Measurements from ENCODE around the gene ART4. TPM values are rescaled to one million over a fixed set of nuclear protein-coding genes. Genes with fewer than 3 reads are reported as not detected.

Gene ART4
- total RNA-seq, 1 experiment from 2014 or later = not detected

GRCh38 chr12:14860490-14860889 lies 17.2 kb upstream of the ART4 start:
- no peak for TF ChIP-seq CTCF (IDR thresholded peaks at IDR 0.05; ENCODE audit: unreplicated experiment)
- H3K4me3 Mint-ChIP-seq (ENCODE audit: low read depth, unreplicated experiment) = no peak overlapping the region
- intact Hi-C loops (cut with micrococcal nuclease; ENCODE audit: unreplicated experiment) = no loop called here
- H3K27ac Mint-ChIP-seq (ENCODE audit: unreplicated experiment) = no peak overlapping the region
- CTCF ChIA-PET = no interaction called here
- no peaks in the 10 kb centered on the region for H3K4me1 Mint-ChIP-seq (ENCODE audit: low read depth, unreplicated experiment)
- H3K9me3 Mint-ChIP-seq (ENCODE audit: low read depth, unreplicated experiment) = peaks cover 10% of the 10 kb centered on the region
- no TSS peak for BruUV-seq (replicated peaks)
- peaks cover 8% of the 10 kb centered on the region for H3K27me3 Mint-ChIP-seq (ENCODE audit: unreplicated experiment)
- DNase-seq = no peak
- H3K36me3 Mint-ChIP-seq (ENCODE audit: insufficient read depth, unreplicated experiment) = no peaks in the 10 kb centered on the region

- Mint-ChIP-seq H3K36me3 (ENCODE audit: insufficient read depth, unreplicated experiment) (no peaks in the 10 kb centered on the region), H3K27me3 (ENCODE audit: unreplicated experiment) (no peaks in the 10 kb centered on the region), H3K27ac (ENCODE audit: unreplicated experiment) (no peak overlapping the region), H3K4me3 (ENCODE audit: low read depth, unreplicated experiment) (no peak overlapping the region), H3K9me3 (ENCODE audit: low read depth, unreplicated experiment) (peaks cover 10% of the 10 kb centered on the region), H3K4me1 (ENCODE audit: low read depth, unreplicated experiment) (no peaks in the 10 kb centered on the region)
- intact Hi-C loops (cut with micrococcal nuclease; ENCODE audit: unreplicated experiment) = no loop called here
- no peak for DNase-seq
- no peak for TF ChIP-seq CTCF (IDR thresholded peaks at IDR 0.05; ENCODE audit: unreplicated experiment)
- CTCF ChIA-PET = no interaction called here
- no TSS peak for BruUV-seq (replicated peaks)
Observed at GRCh38 chr12:14858513-14858912, 15.2 kb upstream of the ART4 start.

GRCh38 chr12:14854586-14855183 lies 11.4 kb upstream of the ART4 start:
- CTCF ChIA-PET = no interaction called here
- DNase-seq = no peak
- intact Hi-C loops (cut with micrococcal nuclease; ENCODE audit: unreplicated experiment) = no loop called here
- no peaks in the 10 kb centered on the region for H3K27me3 Mint-ChIP-seq (ENCODE audit: unreplicated experiment)
- peaks cover 10% of the 10 kb centered on the region for H3K9me3 Mint-ChIP-seq (ENCODE audit: low read depth, unreplicated experiment)
- H3K27ac Mint-ChIP-seq (ENCODE audit: unreplicated experiment) = no peak overlapping the region
- H3K36me3 Mint-ChIP-seq (ENCODE audit: insufficient read depth, unreplicated experiment) = no peaks in the 10 kb centered on the region
- no peak overlapping the region for H3K4me3 Mint-ChIP-seq (ENCODE audit: low read depth, unreplicated experiment)
- no peak for TF ChIP-seq CTCF (IDR thresholded peaks at IDR 0.05; ENCODE audit: unreplicated experiment)
- BruUV-seq (replicated peaks) = no TSS peak
- H3K4me1 Mint-ChIP-seq (ENCODE audit: low read depth, unreplicated experiment) = peaks cover 2% of the 10 kb centered on the region

GRCh38 chr12:14853961-14854360 lies 10.6 kb upstream of the ART4 start:
- peaks cover 6% of the 10 kb centered on the region for H3K4me1 Mint-ChIP-seq (ENCODE audit: low read depth, unreplicated experiment)
- peaks cover 8% of the 10 kb centered on the region for H3K9me3 Mint-ChIP-seq (ENCODE audit: low read depth, unreplicated experiment)
- H3K36me3 Mint-ChIP-seq (ENCODE audit: insufficient read depth, unreplicated experiment) = no peaks in the 10 kb centered on the region
- no TSS peak for BruUV-seq (replicated peaks)
- intact Hi-C loops (cut with micrococcal nuclease; ENCODE audit: unreplicated experiment) = no loop called here
- H3K4me3 Mint-ChIP-seq (ENCODE audit: low read depth, unreplicated experiment) = no peak overlapping the region
- CTCF ChIA-PET = no interaction called here
- TF ChIP-seq CTCF (IDR thresholded peaks at IDR 0.05; ENCODE audit: unreplicated experiment) = no peak
- no peak for DNase-seq
- H3K27me3 Mint-ChIP-seq (ENCODE audit: unreplicated experiment) = no peaks in the 10 kb centered on the region
- H3K27ac Mint-ChIP-seq (ENCODE audit: unreplicated experiment) = no peak overlapping the region

Measured in Calu3 (cell line).